DND-41 (cell line): Measurements from ENCODE around the gene TMEM14A.

Experiments
- ATAC-seq: fragments of 200-7000 bp; cut with Tn5 transposase; 3 replicates; pipeline ENCODE4 v1.9.1; 2021; ENCODE audit warnings: low read depth; ENCODE audit not compliant: insufficient read depth
- DNase-seq: peaks from one replicate; pipeline ENCODE4 v3.0.0-alpha.2; 2020
- H2AFZ ChIP-seq: 2 replicates; pipeline ENCODE4 v1.6.0; 2012; ENCODE audit warnings: low read depth, low read length
- H3K27ac ChIP-seq: 2 replicates; pipeline ENCODE4 v1.5.1; 2012; ENCODE audit warnings: low read length, inconsistent platforms
- H3K27me3 ChIP-seq: fragments of 200-600 bp; sonication (generic); 2 replicates; pipeline ENCODE4 v1.6.0; 2012; ENCODE audit warnings: low read length, mild to moderate bottlenecking, inconsistent platforms; ENCODE audit not compliant: insufficient read depth, poor library complexity
- H3K36me3 ChIP-seq: 2 replicates; pipeline ENCODE4 v1.5.1; 2012; ENCODE audit warnings: low read length, inconsistent platforms; ENCODE audit not compliant: insufficient read depth
- H3K4me1 ChIP-seq: 2 replicates; pipeline ENCODE4 v1.5.1; 2012; ENCODE audit warnings: mild to moderate bottlenecking, low read length; ENCODE audit not compliant: insufficient read depth
- H3K4me2 ChIP-seq: 2 replicates; pipeline ENCODE4 v1.6.0; 2012; ENCODE audit warnings: mild to moderate bottlenecking, moderate library complexity, low read length, inconsistent platforms; ENCODE audit not compliant: insufficient read depth
- H3K4me3 ChIP-seq, 2 experiments: fragments of 200-600 bp in 1 of 2; shearing (Covaris generic) in 1 of 2; 2 replicates each; pipeline ENCODE4 v1.5.1; 2012 to 2016; ENCODE audit warnings: inconsistent platforms in 2 of 2, low read length in 2 of 2, mild to moderate bottlenecking in 2 of 2, low read depth in 1 of 2, moderate library complexity in 1 of 2
- H3K79me2 ChIP-seq: 2 replicates; pipeline ENCODE4 v1.6.0; 2012; ENCODE audit warnings: low read length, inconsistent platforms; ENCODE audit not compliant: insufficient read depth
- H3K9ac ChIP-seq: 2 replicates; pipeline ENCODE4 v1.6.0; 2012; ENCODE audit warnings: low read depth, mild to moderate bottlenecking, inconsistent platforms, low read length, moderate library complexity
- H3K9me3 ChIP-seq: 2 replicates; pipeline ENCODE4 v1.5.1; 2012; ENCODE audit warnings: low read length, moderate library complexity, mild to moderate bottlenecking, inconsistent platforms; ENCODE audit not compliant: insufficient read depth, severe bottlenecking
- H4K20me1 ChIP-seq: 2 replicates; pipeline ENCODE4 v1.6.0; 2012; ENCODE audit warnings: low read length; ENCODE audit not compliant: insufficient read depth
- CTCF ChIP-seq: IDR thresholded peaks from 2 replicates; pipeline ENCODE4 v1.5.1; 2012; ENCODE audit warnings: borderline replicate concordance, low read length, moderate library complexity, mild to moderate bottlenecking; ENCODE audit not compliant: poor library complexity, severe bottlenecking; ENCODE audit errors: extremely low read depth
- EZH2 ChIP-seq: IDR thresholded peaks from 3 replicates; pipeline ENCODE4 v1.6.1; 2012; ENCODE audit warnings: borderline replicate concordance, low read depth, mild to moderate bottlenecking, moderate library complexity, low read length, inconsistent platforms; ENCODE audit not compliant: severe bottlenecking

TMEM14A gene

GRCh38 chr6:52666523-52666922 is 4.4 kb upstream of the TMEM14A start:
- no peak overlapping the region for H3K27ac ChIP-seq
- peak overlapping the region; percentile 68 for H3K4me2 ChIP-seq

GRCh38 chr6:52667572-52667971 is 3.3 kb upstream of the TMEM14A start:
- no peak overlapping the region for H3K4me3 ChIP-seq
- no peak for ATAC-seq
- TF ChIP-seq CTCF, result no peak
- no peak for TF ChIP-seq EZH2

More at GRCh38 chr6:52666523-52666922, 4.4 kb upstream of the TMEM14A start:
- Histone ChIP-seq H2AFZ (no peak overlapping the region), H4K20me1 (no peaks in the 10 kb centered on the region), H3K9ac (peak overlapping the region; percentile 82; the same call in 1 of the 2 replicates), H3K36me3 (peaks cover 16% of the 10 kb centered on the region), H3K4me1 (peaks cover 57% of the 10 kb centered on the region), H3K79me2 (peaks cover 27% of the 10 kb centered on the region), H3K27me3 (no peaks in the 10 kb centered on the region), H3K4me3 (peak overlapping the region in 1 of 2 experiments; percentile 73; a peak in 2 of 4 replicates), H3K9me3 (no peaks in the 10 kb centered on the region)
- no peak for TF ChIP-seq EZH2
- ATAC-seq (no peak), DNase-seq (no peak)

GRCh38 chr6:52671676-52672075 is 763 bp downstream of the TMEM14A start:
- no peak for ATAC-seq
- TF ChIP-seq CTCF (no peak), EZH2 (no peak)
- Histone ChIP-seq H3K4me2 (peak overlapping the region; percentile 95), H4K20me1 (no peaks in the 10 kb centered on the region), H3K36me3 (peaks cover 10% of the 10 kb centered on the region), H3K4me3 (peak overlapping the region; percentile 60 to 87), H3K9me3 (no peaks in the 10 kb centered on the region), H3K4me1 (peaks cover 43% of the 10 kb centered on the region), H3K27ac (peak overlapping the region; percentile 84; the same call in 1 of the 2 replicates), H2AFZ (peak overlapping the region; percentile 96), H3K27me3 (no peaks in the 10 kb centered on the region), H3K79me2 (peaks cover 13% of the 10 kb centered on the region), H3K9ac (peak overlapping the region; percentile 62)
- DNase-seq, result no peak

More at GRCh38 chr6:52667572-52667971, 3.3 kb upstream of the TMEM14A start:
- no peak for DNase-seq
- H3K4me2 ChIP-seq, result peak overlapping the region; percentile 68; the same call in 1 of the 2 replicates
- H3K36me3 ChIP-seq, result peaks cover 16% of the 10 kb centered on the region
- H3K9ac ChIP-seq, result no peak overlapping the region
- peaks cover 67% of the 10 kb centered on the region for H3K4me1 ChIP-seq
- H3K79me2 ChIP-seq, result peaks cover 31% of the 10 kb centered on the region
- no peak overlapping the region for H2AFZ ChIP-seq
- H3K27me3 ChIP-seq, result no peaks in the 10 kb centered on the region
- no peaks in the 10 kb centered on the region for H3K9me3 ChIP-seq
- H4K20me1 ChIP-seq, result no peaks in the 10 kb centered on the region
- no peak overlapping the region for H3K27ac ChIP-seq

GRCh38 chr6:52672412-52673025 is 1.6 kb downstream of the TMEM14A start:
- no peak overlapping the region for H3K9ac ChIP-seq
- no peak for DNase-seq
- H3K4me3 ChIP-seq, result no peak overlapping the region
- no peaks in the 10 kb centered on the region for H3K9me3 ChIP-seq
- no peaks in the 10 kb centered on the region for H4K20me1 ChIP-seq
- no peak for TF ChIP-seq CTCF
- H3K36me3 ChIP-seq, result peaks cover 4% of the 10 kb centered on the region
- H3K27ac ChIP-seq, result no peak overlapping the region
- ATAC-seq, result no peak
- peaks cover 35% of the 10 kb centered on the region for H3K4me1 ChIP-seq
- peak overlapping the region; percentile 95; the same call in 1 of the 2 replicates for H3K4me2 ChIP-seq
- H2AFZ ChIP-seq, result no peak overlapping the region
- peaks cover 13% of the 10 kb centered on the region for H3K79me2 ChIP-seq
- H3K27me3 ChIP-seq, result no peaks in the 10 kb centered on the region
